ENCODE results near the gene SCGB1C2. TPM values are rescaled to one million over a fixed set of nuclear protein-coding genes. Genes with fewer than 3 reads are reported as not detected.
"Not testable (repeated sequence)": the region's sequence is repeated elsewhere in the genome, so short reads cannot be mapped to it uniquely, and the experiment has no call there.

SCGB1C2 gene
- total RNA-seq, 2 experiments from 2014 or later: not detected

DNA sequence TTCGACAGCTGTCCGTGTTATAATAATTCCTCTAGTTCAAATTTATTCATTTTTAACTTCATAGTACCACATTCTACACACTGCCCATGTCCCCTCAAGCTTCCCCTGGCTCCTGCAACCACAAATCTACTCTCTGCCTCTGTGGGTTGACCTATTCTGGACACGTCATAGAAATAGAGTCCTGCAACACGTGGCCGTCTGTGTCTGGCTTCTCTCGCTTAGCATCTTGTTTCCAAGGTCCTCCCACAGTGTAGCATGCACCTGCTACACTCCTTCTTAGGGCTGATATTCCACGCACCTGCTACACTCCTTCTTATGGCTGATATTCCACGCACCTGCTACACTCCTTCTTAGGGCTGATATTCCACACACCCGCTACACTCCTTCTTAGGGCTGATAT lies 16.5 kb downstream of the SCGB1C2 start:
- H3K4me3 Mint-ChIP-seq: no peak overlapping the region
- H3K36me3 Mint-ChIP-seq: no peaks in the 10 kb centered on the region
- H3K27ac Mint-ChIP-seq: no peak overlapping the region
- H3K27me3 Mint-ChIP-seq: no peaks in the 10 kb centered on the region
- ATAC-seq (ENCODE audit: low read depth): no peak
- no peaks in the 10 kb centered on the region for H3K9me3 Mint-ChIP-seq
- POLR2A ChIA-PET: no interaction called here
- H3K4me1 Mint-ChIP-seq: no peaks in the 10 kb centered on the region
- no peak for DNase-seq

DNA sequence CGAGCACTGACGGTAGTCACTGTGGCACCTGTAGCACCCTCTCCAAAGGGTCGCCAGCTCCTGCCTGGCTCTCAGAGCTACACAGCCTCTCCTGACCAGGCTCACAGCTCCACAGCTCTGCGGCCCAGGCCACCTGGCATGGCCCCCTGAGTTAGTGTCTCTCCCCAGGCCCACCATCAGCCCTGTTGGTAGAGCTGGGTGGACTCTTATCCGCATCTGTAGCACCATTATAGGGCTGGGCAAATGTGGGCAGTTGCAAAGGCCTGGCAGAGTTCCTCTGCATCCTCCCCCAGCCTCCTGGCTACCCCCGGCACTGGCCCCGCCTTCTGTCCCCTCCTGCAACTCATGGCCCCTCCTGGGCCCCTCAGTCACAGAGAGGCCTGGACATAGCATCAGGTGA lies 18.2 kb downstream of the SCGB1C2 start:
- POLR2A ChIA-PET: no interaction called here
- Mint-ChIP-seq H3K36me3 (no peaks in the 10 kb centered on the region), H3K9me3 (no peaks in the 10 kb centered on the region), H3K4me1 (no peaks in the 10 kb centered on the region), H3K4me3 (no peak overlapping the region), H3K27me3 (no peaks in the 10 kb centered on the region), H3K27ac (no peak overlapping the region)
- ATAC-seq (ENCODE audit: low read depth) (no peak), DNase-seq (no peak)

DNA sequence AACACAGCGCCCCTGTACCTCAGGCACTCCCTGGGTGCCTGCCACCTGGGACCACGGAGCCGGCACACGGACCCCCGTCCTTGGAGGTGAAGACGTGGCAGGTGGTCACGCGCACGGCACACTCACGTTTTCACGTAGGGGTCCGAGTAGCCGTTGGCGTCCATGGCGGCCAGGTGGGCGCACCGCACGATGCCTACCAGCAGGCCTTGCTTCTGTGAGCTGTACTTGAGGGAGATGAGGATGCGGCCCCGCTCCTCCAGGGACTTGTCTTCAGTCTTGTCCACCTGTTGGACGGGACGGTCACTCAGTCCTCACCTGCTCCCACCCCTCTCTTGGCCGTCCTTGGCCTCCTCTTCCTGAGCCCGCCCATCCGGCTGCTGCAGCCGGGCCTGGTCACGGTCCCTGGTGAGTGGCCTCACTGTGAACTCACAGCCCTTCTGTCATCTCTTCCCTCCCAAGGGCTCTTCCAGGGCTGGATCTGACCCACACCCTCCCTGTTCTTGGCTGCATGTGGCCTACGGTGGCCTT lies 18.8 kb downstream of the SCGB1C2 start:
- H3K36me3 Mint-ChIP-seq: no peaks in the 10 kb centered on the region
- DNase-seq (no peak), ATAC-seq (ENCODE audit: low read depth) (no peak)
- H3K27me3 Mint-ChIP-seq: no peaks in the 10 kb centered on the region
- H3K9me3 Mint-ChIP-seq: no peaks in the 10 kb centered on the region
- no peaks in the 10 kb centered on the region for H3K4me1 Mint-ChIP-seq
- POLR2A ChIA-PET: no interaction called here
- no peak overlapping the region for H3K4me3 Mint-ChIP-seq
- H3K27ac Mint-ChIP-seq: no peak overlapping the region

DNA sequence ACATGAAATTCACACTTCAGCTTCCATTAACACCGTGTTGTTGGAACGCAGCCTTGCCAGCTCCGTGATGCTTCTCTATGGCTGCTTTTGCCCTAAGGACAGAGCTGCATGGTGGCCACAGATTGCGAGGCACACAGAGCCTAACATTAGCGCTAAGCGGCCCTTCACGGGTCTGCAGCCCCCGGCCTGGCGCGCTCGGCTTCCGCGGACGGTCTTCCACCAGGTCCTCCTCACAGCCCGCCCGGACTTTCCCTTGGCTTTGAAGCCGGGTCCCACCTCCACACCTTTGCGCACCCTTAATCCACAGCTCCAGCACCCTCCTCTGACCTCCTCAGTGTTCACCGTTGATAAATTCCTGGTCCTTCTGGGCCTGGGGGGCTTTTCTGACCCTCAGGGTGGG lies 19.6 kb downstream of the SCGB1C2 start:
- Mint-ChIP-seq H3K9me3 (no peaks in the 10 kb centered on the region), H3K27me3 (no peaks in the 10 kb centered on the region), H3K4me3 (no peak overlapping the region), H3K27ac (no peak overlapping the region), H3K36me3 (no peaks in the 10 kb centered on the region), H3K4me1 (no peaks in the 10 kb centered on the region)
- no peak for DNase-seq
- ATAC-seq (ENCODE audit: low read depth): no peak
- POLR2A ChIA-PET: no interaction called here

DNA sequence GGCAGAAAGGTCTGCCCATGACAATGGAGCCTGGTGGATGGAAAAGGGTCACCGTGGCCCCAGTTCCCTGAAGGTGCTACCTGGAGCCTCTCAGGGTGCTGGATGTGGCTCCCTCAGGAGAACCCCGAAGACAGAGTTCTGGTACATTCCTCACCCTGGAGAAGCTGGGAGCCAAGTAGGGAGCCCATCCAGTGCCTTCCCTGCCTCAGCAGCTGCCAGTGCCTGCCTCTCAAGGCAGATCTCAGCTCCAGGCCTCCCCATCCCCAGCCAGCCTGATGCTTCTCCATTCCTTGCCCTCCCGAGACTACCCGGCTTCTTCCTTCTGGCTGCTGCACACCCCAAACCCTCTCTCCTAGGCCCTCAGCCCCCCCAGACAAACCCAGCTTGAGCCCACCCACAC lies 20.5 kb downstream of the SCGB1C2 start:
- Mint-ChIP-seq H3K4me3 (no peak overlapping the region), H3K27ac (no peak overlapping the region), H3K4me1 (no peaks in the 10 kb centered on the region), H3K27me3 (no peaks in the 10 kb centered on the region), H3K9me3 (no peaks in the 10 kb centered on the region), H3K36me3 (no peaks in the 10 kb centered on the region)
- DNase-seq: no peak
- POLR2A ChIA-PET: no interaction called here
- ATAC-seq (ENCODE audit: low read depth): no peak

DNA sequence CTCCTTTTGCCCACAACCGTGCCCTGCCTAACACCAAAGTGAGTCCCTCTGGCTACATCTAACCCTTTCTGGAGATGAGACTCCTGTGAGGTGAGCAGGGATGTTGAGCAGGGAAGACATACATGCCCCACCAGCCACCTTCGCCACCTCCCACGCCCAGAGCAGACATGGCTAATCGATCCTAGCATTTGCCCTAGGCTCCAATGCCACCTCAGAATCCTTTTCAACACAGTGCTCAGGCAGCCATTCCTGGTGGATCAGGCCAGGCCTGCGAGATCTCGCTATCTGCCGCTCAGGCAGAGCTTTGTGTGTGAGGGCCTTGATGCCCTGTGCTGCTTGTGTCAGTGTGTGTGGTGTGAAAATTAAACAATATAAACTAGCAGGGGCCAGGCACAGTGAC lies 21.0 kb downstream of the SCGB1C2 start:
- H3K27me3 Mint-ChIP-seq: no peaks in the 10 kb centered on the region
- ATAC-seq (ENCODE audit: low read depth) (no peak), DNase-seq (no peak)
- H3K27ac Mint-ChIP-seq: no peak overlapping the region
- POLR2A ChIA-PET: no interaction called here
- no peaks in the 10 kb centered on the region for H3K4me1 Mint-ChIP-seq
- H3K4me3 Mint-ChIP-seq: no peak overlapping the region
- H3K36me3 Mint-ChIP-seq: no peaks in the 10 kb centered on the region
- H3K9me3 Mint-ChIP-seq: no peaks in the 10 kb centered on the region

DNA sequence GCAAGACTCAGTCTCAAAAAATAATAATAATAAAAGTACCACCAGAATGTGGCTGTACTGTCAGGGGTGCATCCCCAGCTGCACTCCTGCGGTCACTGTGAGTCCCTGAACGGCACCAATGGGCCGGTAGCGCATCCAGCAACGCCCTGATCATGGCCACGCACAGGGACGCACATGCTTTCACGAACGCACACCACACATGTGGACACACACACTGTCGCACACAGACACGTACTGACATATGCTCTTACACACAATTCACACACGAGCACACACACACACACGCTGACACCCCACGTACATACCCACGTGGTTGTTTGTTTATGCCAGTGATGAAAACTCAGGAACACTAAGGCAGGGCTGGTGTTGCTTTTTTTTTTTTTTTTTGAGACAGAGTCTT lies 22.2 kb downstream of the SCGB1C2 start:
- Mint-ChIP-seq H3K27ac (no peak overlapping the region), H3K36me3 (no peaks in the 10 kb centered on the region), H3K9me3 (no peaks in the 10 kb centered on the region), H3K4me1 (peaks cover 1% of the 10 kb centered on the region), H3K4me3 (no peak overlapping the region), H3K27me3 (peaks cover 2% of the 10 kb centered on the region)
- POLR2A ChIA-PET: no interaction called here
- DNase-seq: no peak
- ATAC-seq (ENCODE audit: low read depth): no peak

DNA sequence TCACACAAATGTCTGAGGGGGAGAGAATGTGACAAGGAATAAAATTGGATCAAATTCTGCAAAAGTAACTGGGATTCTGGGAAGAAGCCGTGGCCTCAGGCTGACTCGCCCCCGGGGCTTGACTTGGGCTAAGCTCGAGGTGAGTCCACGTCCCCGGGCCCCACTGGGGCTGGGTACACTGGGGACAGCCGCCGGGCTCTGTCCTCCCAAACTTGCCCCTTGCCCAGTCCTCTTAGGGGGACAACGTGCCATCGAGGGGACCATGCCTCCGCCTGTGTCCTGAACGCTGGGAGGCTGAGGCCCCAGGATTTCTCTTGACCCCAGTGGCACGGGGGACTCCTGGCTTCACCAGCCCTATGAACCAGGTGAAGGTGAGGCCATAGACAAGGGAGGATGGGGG lies 23.0 kb downstream of the SCGB1C2 start:
- Mint-ChIP-seq H3K4me1 (peaks cover 1% of the 10 kb centered on the region), H3K4me3 (no peak overlapping the region), H3K27me3 (peaks cover 2% of the 10 kb centered on the region), H3K36me3 (no peaks in the 10 kb centered on the region), H3K9me3 (no peaks in the 10 kb centered on the region), H3K27ac (no peak overlapping the region)
- DNase-seq (no peak), ATAC-seq (ENCODE audit: low read depth) (no peak)
- POLR2A ChIA-PET: no interaction called here

DNA sequence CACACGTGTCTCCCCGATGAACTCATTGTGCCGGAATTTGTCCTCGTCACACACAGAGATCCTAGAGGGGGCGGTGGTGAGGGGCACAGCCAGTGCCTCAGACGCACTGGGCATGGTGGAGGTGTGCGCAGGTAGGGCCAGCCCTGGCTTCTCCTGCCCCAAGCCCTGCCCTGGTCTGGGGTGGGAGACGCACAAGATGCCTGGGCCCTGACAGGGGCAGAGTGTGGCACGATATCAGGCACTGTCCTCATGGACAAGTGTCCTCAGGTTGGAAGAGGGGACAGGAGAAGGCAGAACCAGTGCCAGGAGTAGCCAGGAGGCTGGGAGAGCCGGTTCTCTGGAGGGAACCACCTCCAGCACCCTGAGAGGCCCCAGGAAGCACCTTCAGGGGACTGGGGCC lies 24.1 kb downstream of the SCGB1C2 start:
- Mint-ChIP-seq H3K4me1 (peaks cover 1% of the 10 kb centered on the region), H3K36me3 (no peaks in the 10 kb centered on the region), H3K27me3 (peaks cover 2% of the 10 kb centered on the region), H3K27ac (no peak overlapping the region), H3K9me3 (no peaks in the 10 kb centered on the region), H3K4me3 (no peak overlapping the region)
- DNase-seq (no peak), ATAC-seq (ENCODE audit: low read depth) (no peak)
- POLR2A ChIA-PET: no interaction called here

DNA sequence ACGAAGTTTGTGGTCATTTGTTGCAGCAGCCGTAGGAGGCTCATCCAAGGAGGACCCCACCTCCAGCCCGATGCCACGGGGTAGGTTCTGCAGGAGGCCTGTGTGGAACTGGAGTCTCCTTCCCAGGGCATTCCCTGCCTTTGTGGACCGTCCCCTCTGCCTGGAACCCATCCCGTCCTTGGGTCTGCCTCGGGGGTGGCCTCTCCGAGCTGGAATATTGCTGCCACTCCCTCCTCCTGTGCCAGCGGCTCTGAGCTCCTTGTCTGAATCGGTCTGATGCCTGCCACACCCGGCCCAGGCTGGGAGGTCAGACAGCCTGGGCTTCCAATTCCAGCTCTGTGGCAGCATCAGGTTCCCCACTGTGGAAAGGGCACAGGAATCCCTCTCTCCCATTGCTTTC lies 25.3 kb downstream of the SCGB1C2 start:
- ATAC-seq (ENCODE audit: low read depth): no peak
- DNase-seq: no peak
- Mint-ChIP-seq H3K4me1 (peaks cover 1% of the 10 kb centered on the region), H3K36me3 (no peaks in the 10 kb centered on the region), H3K27ac (no peak overlapping the region), H3K9me3 (no peaks in the 10 kb centered on the region), H3K4me3 (no peak overlapping the region), H3K27me3 (peaks cover 2% of the 10 kb centered on the region)
- POLR2A ChIA-PET: no interaction called here

DNA sequence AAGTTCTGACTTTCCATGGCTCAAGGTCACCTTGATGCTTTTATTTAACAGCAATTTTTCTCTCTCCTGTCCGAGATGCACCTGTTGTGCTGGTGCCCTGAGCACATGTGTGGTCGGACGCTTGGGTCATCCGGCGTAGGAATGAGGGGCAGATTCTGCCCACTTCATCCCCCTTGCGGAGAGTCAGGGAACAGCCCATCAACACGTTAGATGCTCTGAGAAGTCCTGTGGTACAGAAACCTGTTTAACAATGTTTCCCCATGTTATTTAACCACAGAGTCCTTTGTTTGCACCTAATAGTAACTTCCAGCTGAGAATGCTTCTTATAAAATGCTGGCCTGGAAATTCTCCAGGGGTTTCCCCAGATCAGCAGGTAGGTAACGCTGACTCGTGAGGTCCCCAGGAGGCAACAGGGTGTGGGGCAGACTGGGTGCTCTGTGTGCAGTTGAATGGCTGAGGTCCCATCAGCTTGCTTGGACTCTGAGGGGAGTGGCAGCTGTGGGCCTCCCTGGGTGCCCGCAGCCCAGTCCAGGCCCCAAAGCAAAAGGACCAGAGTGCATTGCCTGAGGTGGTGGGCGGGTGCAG lies 26.2 kb downstream of the SCGB1C2 start:
- Mint-ChIP-seq H3K9me3 (no peaks in the 10 kb centered on the region), H3K27ac (no peak overlapping the region), H3K36me3 (no peaks in the 10 kb centered on the region), H3K4me1 (peaks cover 1% of the 10 kb centered on the region), H3K27me3 (peaks cover 2% of the 10 kb centered on the region), H3K4me3 (no peak overlapping the region)
- DNase-seq (no peak), ATAC-seq (ENCODE audit: low read depth) (no peak)
- POLR2A ChIA-PET: no interaction called here

DNA sequence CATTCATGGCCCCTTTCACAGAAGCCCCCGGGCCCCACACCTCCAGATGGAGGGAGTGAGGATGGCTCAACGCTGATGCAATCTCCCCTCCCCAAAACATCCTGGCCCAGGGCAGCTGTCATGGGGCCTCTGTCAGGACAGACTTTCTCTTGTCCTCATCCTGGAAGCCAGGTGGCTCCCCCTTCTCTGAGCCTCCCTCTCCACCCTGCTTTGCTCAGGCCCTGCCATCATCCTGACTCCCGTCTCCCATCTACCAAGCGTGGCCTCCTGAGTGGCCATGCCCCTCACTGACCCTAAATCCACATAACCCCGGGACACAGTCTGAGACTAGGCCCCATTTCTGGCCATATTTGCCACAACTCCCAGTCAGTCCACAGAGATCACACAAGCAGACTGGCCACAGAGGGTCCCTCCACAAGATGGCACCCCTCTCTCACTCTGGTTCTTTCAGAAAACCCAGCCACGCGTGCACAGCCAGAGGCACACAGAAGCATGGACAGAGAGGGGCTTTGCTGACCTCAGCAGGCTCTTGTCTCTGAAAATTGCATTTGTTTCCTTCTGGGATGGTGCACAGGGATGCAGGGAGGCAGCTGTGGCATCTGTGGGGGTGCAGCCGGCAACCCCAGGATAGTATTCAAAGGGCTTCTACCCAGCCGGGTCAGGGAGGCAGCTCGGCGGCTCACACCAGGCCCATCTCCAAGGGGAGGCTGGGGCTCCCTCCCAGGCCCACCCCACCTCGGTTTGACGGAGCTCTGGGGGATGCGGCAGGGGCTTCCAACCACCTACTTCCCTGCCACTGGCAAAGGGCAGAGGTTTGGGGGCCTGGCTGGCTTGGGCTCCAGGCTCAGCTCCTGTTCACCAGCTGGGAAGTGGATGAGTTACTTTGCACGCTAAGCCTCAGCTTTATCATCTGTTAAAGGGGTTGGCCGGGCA lies 27.2 kb downstream of the SCGB1C2 start:
- ATAC-seq (ENCODE audit: low read depth): no peak
- POLR2A ChIA-PET: no interaction called here
- Mint-ChIP-seq H3K4me3 (no peak overlapping the region), H3K27me3 (peaks cover 2% of the 10 kb centered on the region), H3K27ac (no peak overlapping the region), H3K36me3 (no peaks in the 10 kb centered on the region), H3K9me3 (no peaks in the 10 kb centered on the region), H3K4me1 (peaks cover 3% of the 10 kb centered on the region)
- no peak for DNase-seq

DNA sequence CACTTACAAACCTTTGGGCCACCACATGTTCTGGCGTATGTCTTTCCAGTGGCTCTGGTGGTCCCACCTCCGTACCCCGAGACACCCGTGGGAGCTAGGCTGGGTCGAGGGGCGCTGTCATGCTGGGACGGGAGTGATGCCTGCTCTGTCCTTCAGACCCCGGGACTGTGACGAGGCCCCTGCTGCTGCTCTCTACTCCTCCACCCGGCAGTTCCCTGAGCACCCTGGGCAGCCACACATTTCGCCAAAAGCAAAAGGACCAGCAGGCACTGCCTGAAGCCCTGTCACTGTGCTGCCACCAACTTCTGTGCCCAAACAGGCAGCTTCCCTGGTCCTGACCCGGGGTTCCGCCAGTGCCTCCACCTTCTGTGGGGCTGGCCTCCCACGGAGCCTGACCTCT lies 28.6 kb downstream of the SCGB1C2 start:
- Mint-ChIP-seq H3K27me3 (peaks cover 2% of the 10 kb centered on the region), H3K4me1 (peaks cover 3% of the 10 kb centered on the region), H3K9me3 (no peaks in the 10 kb centered on the region), H3K4me3 (no peak overlapping the region), H3K36me3 (no peaks in the 10 kb centered on the region), H3K27ac (no peak overlapping the region)
- POLR2A ChIA-PET: no interaction called here
- ATAC-seq (ENCODE audit: low read depth) (no peak), DNase-seq (no peak)

DNA sequence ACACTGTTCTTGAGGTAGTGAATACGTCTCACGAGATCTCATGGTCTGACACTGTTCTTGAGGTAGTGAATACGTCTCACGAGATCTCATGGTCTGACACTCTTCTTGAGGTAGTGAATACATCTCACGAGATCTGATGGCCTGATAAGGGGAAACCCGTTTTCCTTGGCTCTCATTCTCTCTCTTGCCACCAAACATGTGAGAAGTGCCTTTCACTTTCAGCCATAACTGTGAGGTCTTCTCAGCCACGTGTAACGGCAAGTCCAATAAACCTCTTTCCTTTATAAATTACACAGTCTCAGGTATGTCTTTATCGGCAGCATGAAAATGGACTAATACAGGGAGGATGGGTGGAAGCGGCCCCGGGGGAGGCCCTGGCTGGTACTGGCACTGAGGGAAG lies 31.2 kb downstream of the SCGB1C2 start:
- H3K36me3 Mint-ChIP-seq; H3K4me3 Mint-ChIP-seq; DNase-seq; H3K27me3 Mint-ChIP-seq; H3K27ac Mint-ChIP-seq; H3K4me1 Mint-ChIP-seq; H3K9me3 Mint-ChIP-seq; POLR2A ChIA-PET; ATAC-seq (ENCODE audit: low read depth): not testable (repeated sequence)

Data from activated naive CD8-positive, alpha-beta T cell treated with anti-CD3 and anti-CD28 coated beads, Interleukin-2, amount 10 ng/mL, durations not matched to agents 7 days and 5 days (primary cell).